K562 (cell line): ENCODE results near the gene THAP4. TPM values are rescaled to one million over a fixed set of nuclear protein-coding genes. Genes with fewer than 3 reads are reported as not detected.

Source experiments
- ATAC-seq: fragments of 200-7000 bp; cut with Tn5 transposase; 3 replicates; pipeline ENCODE4 v1.9.1; 2020; ENCODE audit warnings: moderate library complexity
- BruUV-seq: library from RNA; stranded (reverse); fragments of 400-500 nt; replicated peaks from 2 replicates; lab custom pipeline; 2021; lab: Mats Ljungman, UMichigan
- CTCF ChIA-PET: fragments of 300-600 bp; formaldehyde crosslinking; extraction: SDS; loops from one replicate; lab custom pipeline; 2021; ENCODE audit warnings: low intra/inter-chr PET ratio; lab: Yijun Ruan, JAX
- POLR2A ChIA-PET: fragments of 300-600, 350-650 bp; sonication (Branson Sonifier 250); formaldehyde crosslinking; extraction: SDS; loops from one replicate; lab custom pipeline; 2021; ENCODE audit warnings: antibody characterized with exemption, inconsistent platforms; lab: Yijun Ruan, JAX
- DNase-seq, 4 experiments: peaks; one replicate each; pipeline versions ENCODE4 v3.0.0 to v3.0.0-alpha.2; 2011 to 2018; ENCODE audit warnings: low spot score in 3 of 4, mixed read lengths in 3 of 4; ENCODE audit errors: extremely low read depth in 1 of 4
- FAIRE-seq: peaks from 2 replicates; lab custom pipeline; 2011; peaks lifted over from hg19 to GRCh38; lab: Jason Lieb, UNC
- H2AFZ ChIP-seq: 2 replicates; pipeline ENCODE4 v1.6.0; 2011; ENCODE audit warnings: low read depth, low read length, control low read depth, inconsistent platforms
- H3K27ac ChIP-seq: fragments of 200-600 bp; 3 replicates; pipeline ENCODE4 v1.8.0; 2011; ENCODE audit warnings: low read depth, mild to moderate bottlenecking, control low read depth, inconsistent platforms, low read length, moderate library complexity, mixed read lengths; ENCODE audit errors: extremely low read depth
- H3K27me3 ChIP-seq, 2 experiments: fragments of 300-600 bp in 1 of 2; 2 replicates in 1 of 2; 3 replicates in 1 of 2; pipeline versions ENCODE4 v1.6.0 to v1.8.0; 2011; ENCODE audit warnings: inconsistent platforms in 2 of 2, low read length in 2 of 2, mild to moderate bottlenecking in 1 of 2, mixed read lengths in 1 of 2, moderate library complexity in 1 of 2; ENCODE audit not compliant: control insufficient read depth in 2 of 2, insufficient read depth in 2 of 2
- H3K36me3 ChIP-seq: fragments of 300-600 bp; 3 replicates; pipeline ENCODE4 v1.8.0; 2011; ENCODE audit warnings: mild to moderate bottlenecking, low read length, inconsistent platforms; ENCODE audit not compliant: control insufficient read depth, insufficient read depth
- H3K4me1 ChIP-seq, 2 experiments: fragments of 200-600 bp in 1 of 2; replicated peaks in 1 of 2; 2 replicates in 1 of 2; 3 replicates in 1 of 2; pipeline versions ENCODE4 v1.5.1 to v1.8.0; 2011; ENCODE audit warnings: inconsistent platforms in 2 of 2, low read length in 2 of 2, mild to moderate bottlenecking in 1 of 2, mixed read lengths in 1 of 2, moderate library complexity in 1 of 2; ENCODE audit not compliant: control insufficient read depth in 2 of 2, insufficient read depth in 2 of 2
- H3K4me2 ChIP-seq: 2 replicates; pipeline ENCODE4 v1.6.1; 2011; ENCODE audit warnings: low read length, control low read depth, inconsistent platforms, mixed read lengths; ENCODE audit not compliant: insufficient read depth
- H3K4me3 ChIP-seq: fragments of 200-600 bp; sonication (generic), shearing (Covaris generic); 2 replicates; pipeline ENCODE4 v1.5.1; 2016; ENCODE audit warnings: control low read depth, inconsistent platforms
- H3K79me2 ChIP-seq: fragments of 200-600 bp; 3 replicates; pipeline ENCODE4 v1.8.0; 2011; ENCODE audit warnings: low read length, inconsistent platforms; ENCODE audit not compliant: control insufficient read depth, insufficient read depth
- H3K9ac ChIP-seq, 2 experiments: 2 replicates each; pipeline versions ENCODE4 v1.6.0 to v1.6.1; 2011; ENCODE audit warnings: low read depth in 2 of 2, low read length in 2 of 2, control low read depth in 1 of 2, inconsistent platforms in 1 of 2, mild to moderate bottlenecking in 1 of 2, mixed read lengths in 1 of 2; ENCODE audit not compliant: insufficient read depth in 1 of 2
- H3K9me1 ChIP-seq: one replicate; pipeline ENCODE4 v1.6.0; 2011; ENCODE audit warnings: inconsistent platforms, mild to moderate bottlenecking, low read length, moderate library complexity; ENCODE audit not compliant: control insufficient read depth, insufficient read depth
- H3K9me3 ChIP-seq: replicated peaks from 2 replicates; pipeline ENCODE4 v1.5.1; 2011; ENCODE audit warnings: low read depth, low read length, inconsistent platforms; ENCODE audit not compliant: control insufficient read depth, insufficient read depth
- H4K20me1 ChIP-seq: replicated peaks from 2 replicates; pipeline ENCODE4 v1.6.1; 2011; ENCODE audit warnings: low read length, inconsistent platforms, mixed read lengths; ENCODE audit not compliant: control insufficient read depth, insufficient read depth
- POLR2G ChIP-seq: fragments of 200-400 bp; formaldehyde crosslinking; IDR thresholded peaks from 2 replicates; pipeline ENCODE4 v1.6.1; 2017; ENCODE audit warnings: low read depth, mild to moderate bottlenecking, antibody characterized with exemption, low read length, moderate library complexity
- SLC30A9 ChIP-seq: fragments of 250-450 bp; sonication (Bioruptor Pico); IDR thresholded peaks from 2 replicates; pipeline ENCODE4 v1.8.0; 2022; ENCODE audit warnings: mild to moderate bottlenecking, moderate library complexity
- WGBS: fragments of 100-300 bp; shearing (Covaris generic); methylation state at CpG from one replicate; pipeline ENCODE4 v1.1.6; 2016; ENCODE audit warnings: low coverage, mixed read lengths; ENCODE audit not compliant: insufficient coverage; ENCODE audit errors: missing lambda C conversion rate; 5-methylcytosine and 5-hydroxymethylcytosine counted together
- in situ Hi-C: fragments of 300-500 bp; cut with MboI; formaldehyde crosslinking; loops from 4 replicates; pipeline ENCODE4 v1.15.0; 2018; ENCODE audit warnings: inconsistent platforms, mixed read lengths
- intact Hi-C: fragments of 100-400 bp; cut with micrococcal nuclease; formaldehyde crosslinking; loops from 2 replicates; pipeline ENCODE4 v1.14.2; 2022
- polyA plus RNA-seq, 8 experiments: library from polyadenylated mRNA; depleted of rRNA in 4 of 8; stranded (reverse) in 5 of 8; unstranded in 3 of 8; fragments of >200 nt; fragmentation: Nextera tagmentation in 2 of 8; fragmentation: Illumina TruSeq in 1 of 8; extraction: Ambion mirVana in 2 of 8; extraction: Trizol in 1 of 8; gene quantifications; 2 replicates each; pipeline versions ENCODE4 v1.2.1 to v1.2.3, GENCODE V29; 2011 to 2014; ENCODE audit warnings: inconsistent platforms in 1 of 8, missing spikeins in 1 of 8
- total RNA-seq, 7 experiments: library from RNA; depleted of rRNA in 6 of 7; stranded (reverse); fragments of >200 nt in 6 of 7; fragmentation: Illumina TruSeq in 2 of 7; extraction: Trizol in 2 of 7; gene quantifications; 2 replicates each; pipeline versions ENCODE4 v1.2.1 to v1.2.3, GENCODE V29; 2011 to 2021; ENCODE audit warnings: low replicate concordance in 1 of 7
- TF ChIP-seq, protein P1 (sequence below), 2 experiments: IDR thresholded peaks; 2 replicates each; pipeline ENCODE4 v1.6.1; 2012; ENCODE audit warnings: improper control_type of control experiment in 2 of 2, low read depth in 2 of 2, low read length in 2 of 2, borderline replicate concordance in 1 of 2

Gene THAP4
- total and polyA plus RNA-seq, 9 of the 15 experiments (the other 6 are each of a cell fraction or from before 2014, with no cell fraction given), result 8.6 to 60.9 (median 43.9) TPM

DNA sequence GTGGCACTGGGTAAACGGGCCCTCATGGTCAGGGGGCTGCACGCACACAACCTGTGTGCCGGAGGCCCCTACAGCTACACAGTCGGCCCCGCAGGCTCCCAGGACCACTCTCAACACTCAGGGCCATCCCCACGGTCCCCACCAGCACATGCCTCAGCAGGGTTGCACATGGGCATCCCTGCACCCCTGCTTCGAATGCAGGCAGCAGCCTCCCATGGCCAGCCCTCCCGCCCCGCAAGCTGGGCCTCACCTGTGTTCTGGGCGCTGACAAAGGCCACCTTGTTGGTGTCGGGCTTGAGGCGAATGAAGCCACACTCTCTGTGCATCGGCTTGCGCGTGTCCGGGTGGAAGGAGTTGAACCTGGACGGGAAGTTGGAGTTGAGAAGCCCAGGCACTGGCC is 34.2 kb downstream of the THAP4 start:
- Histone ChIP-seq H3K79me2 (no peaks in the 10 kb centered on the region), H3K4me3 (no peak overlapping the region), H3K4me1 (no peaks in the 10 kb centered on the region), H3K27ac (no peak overlapping the region), H4K20me1 (no peaks in the 10 kb centered on the region), H3K36me3 (peaks cover 70% of the 10 kb centered on the region; the same call in 2 of the 3 replicates), H3K27me3 (no peaks in the 10 kb centered on the region), H3K9me1 (no peaks in the 10 kb centered on the region), H3K9me3 (no peaks in the 10 kb centered on the region), H3K9ac (peak overlapping the region in 1 of 2 experiments; percentile 17; a peak in 1 of 4 replicates), H3K4me2 (no peak overlapping the region), H2AFZ (no peak overlapping the region)
- CTCF ChIA-PET, result no interaction called here
- 98% methylated on average over 10 of the region's 17 CpGs for WGBS
- ATAC-seq (no peak), FAIRE-seq (no peak), DNase-seq (no peak)
- TF ChIP-seq SLC30A9 (CRISPR knock-in tag) (no peak), POLR2G (peak; percentile 32; the same call in 1 of the 2 replicates)
- POLR2A ChIA-PET, result interaction anchor here (0.6 kb wide), 1 partner anchor 54 kb away, joined by 3 read pairs; no protein-coding TSS in a partner anchor
- in situ Hi-C loops, result no loop called here
- intact Hi-C loops, result no loop called here
- BruUV-seq, result no TSS peak

DNA sequence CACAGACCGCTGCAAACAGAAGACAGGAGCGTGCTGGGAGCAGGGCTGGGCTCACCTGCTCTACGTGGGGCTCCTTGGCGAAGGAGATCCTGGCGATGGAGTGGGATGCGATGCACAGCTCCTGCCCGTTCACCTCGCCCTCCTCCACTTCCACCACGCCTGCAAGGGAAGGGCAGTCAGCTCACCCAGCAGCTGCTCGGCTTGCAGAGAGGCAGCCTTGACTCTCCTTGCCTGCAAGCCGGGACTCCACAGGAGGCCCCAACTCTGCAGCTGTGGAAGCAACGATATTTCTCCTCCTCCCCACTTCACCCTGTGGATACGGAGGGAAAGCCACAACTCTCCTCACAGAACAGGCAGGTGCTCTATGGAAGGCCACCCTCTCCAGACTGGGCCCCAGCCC is 35.1 kb downstream of the THAP4 start:
- 0 out of 2 replicates have a peak, but pooled peaks have one; percentile 22 for TF ChIP-seq POLR2G
- TF ChIP-seq, protein P1, sequence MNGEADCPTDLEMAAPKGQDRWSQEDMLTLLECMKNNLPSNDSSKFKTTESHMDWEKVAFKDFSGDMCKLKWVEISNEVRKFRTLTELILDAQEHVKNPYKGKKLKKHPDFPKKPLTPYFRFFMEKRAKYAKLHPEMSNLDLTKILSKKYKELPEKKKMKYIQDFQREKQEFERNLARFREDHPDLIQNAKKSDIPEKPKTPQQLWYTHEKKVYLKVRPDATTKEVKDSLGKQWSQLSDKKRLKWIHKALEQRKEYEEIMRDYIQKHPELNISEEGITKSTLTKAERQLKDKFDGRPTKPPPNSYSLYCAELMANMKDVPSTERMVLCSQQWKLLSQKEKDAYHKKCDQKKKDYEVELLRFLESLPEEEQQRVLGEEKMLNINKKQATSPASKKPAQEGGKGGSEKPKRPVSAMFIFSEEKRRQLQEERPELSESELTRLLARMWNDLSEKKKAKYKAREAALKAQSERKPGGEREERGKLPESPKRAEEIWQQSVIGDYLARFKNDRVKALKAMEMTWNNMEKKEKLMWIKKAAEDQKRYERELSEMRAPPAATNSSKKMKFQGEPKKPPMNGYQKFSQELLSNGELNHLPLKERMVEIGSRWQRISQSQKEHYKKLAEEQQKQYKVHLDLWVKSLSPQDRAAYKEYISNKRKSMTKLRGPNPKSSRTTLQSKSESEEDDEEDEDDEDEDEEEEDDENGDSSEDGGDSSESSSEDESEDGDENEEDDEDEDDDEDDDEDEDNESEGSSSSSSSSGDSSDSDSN (IDR thresholded peaks at IDR 0.05; ENCODE audit: borderline replicate concordance in 1 of 2, low read depth in 2 of 2, low read length in 2 of 2), result no peak
- TF ChIP-seq, all 486 proteins: peak for 1
- H3K27ac ChIP-seq, result no peak overlapping the region
- in situ Hi-C loops (no loop called here), intact Hi-C loops (no loop called here)
- H3K4me3 ChIP-seq, result no peak overlapping the region
- BruUV-seq, result no TSS peak
- no peak for ATAC-seq
- no peak overlapping the region for H2AFZ ChIP-seq
- WGBS, result 89% methylated on average over 7 of the region's 13 CpGs
- peaks cover 70% of the 10 kb centered on the region; the same call in 2 of the 3 replicates for H3K36me3 ChIP-seq
- H3K9ac ChIP-seq, result 0 out of 4 replicates have a peak overlapping the region, but pooled peaks of 1 of the 2 experiments have one; percentile 28
- CTCF ChIA-PET, result no interaction called here
- POLR2A ChIA-PET, result no interaction called here
- H3K4me2 ChIP-seq, result no peak overlapping the region
- H3K9me3 ChIP-seq, result no peaks in the 10 kb centered on the region
- H3K79me2 ChIP-seq, result no peaks in the 10 kb centered on the region
- H3K4me1 ChIP-seq, result no peaks in the 10 kb centered on the region
- no peaks in the 10 kb centered on the region for H3K9me1 ChIP-seq
- no peaks in the 10 kb centered on the region for H3K27me3 ChIP-seq
- H4K20me1 ChIP-seq, result no peaks in the 10 kb centered on the region
- no peak for FAIRE-seq
- no peak for DNase-seq
